ENCODE results near the gene DSTN.

DSTN gene

DNA sequence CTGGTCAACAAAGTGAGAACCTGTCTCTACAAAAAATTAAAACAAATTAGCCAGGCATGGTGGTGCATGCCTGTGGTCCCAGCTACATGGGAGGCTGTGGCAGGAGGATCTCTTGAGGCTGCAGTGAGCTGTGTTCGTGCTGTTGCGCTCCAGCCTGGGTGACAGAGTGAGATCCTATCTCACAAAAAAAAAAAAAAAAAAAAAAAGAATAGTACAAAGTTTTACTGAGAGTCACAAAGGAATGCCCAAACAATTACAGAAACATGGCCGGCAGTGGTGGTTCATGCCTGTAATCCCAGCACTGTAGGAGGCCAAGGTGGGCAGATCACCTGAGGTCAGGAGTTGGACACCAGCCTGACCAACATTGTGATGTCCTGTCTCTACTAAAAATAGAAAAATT is 14.8 kb upstream of the DSTN start:
- DNase-seq = no peak

GRCh38 chr20:17556837-17557674 is 12.8 kb upstream of the DSTN start:
- no peak for DNase-seq

- no peak for DNase-seq
Measured at GRCh38 chr20:17557675-17558006, 12.2 kb upstream of the DSTN start.

DNA sequence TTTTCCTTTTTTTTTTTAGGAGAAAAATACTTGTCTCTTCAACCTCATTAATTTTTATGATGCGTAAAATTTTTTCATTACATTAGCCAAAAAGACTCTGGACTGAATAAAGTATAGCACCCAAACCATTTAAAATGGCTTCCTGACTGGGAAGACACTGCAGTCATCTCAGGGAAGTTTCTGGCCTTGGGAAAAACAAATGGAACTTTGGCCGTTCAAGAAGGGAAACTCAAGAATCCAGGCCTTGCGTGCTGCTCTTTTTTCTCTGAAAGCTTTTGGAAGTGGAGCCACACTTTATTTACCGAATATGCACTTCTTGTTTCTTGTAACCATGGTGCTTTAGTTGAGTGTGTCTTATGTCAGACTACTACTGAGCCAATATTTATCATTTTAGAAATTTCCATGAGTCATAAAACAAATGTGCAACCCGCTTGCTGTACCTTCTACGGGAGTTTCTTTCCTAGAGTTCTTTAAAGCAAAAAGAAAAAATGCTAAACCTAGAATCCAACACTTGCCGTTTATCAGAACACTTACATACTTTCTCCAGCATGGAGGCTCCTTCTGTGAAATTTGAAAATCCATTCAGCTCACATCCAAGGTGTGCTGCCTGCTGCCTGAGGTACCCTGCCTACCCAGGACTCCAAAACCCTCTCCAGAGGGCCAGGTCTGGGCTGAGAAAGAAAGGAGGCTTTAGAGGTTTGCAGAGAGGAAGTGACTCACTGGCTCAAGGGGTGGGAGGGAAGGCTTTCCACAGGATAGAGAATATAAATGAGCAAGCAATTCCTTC is 11.5 kb upstream of the DSTN start:
- no peak for DNase-seq

DNA sequence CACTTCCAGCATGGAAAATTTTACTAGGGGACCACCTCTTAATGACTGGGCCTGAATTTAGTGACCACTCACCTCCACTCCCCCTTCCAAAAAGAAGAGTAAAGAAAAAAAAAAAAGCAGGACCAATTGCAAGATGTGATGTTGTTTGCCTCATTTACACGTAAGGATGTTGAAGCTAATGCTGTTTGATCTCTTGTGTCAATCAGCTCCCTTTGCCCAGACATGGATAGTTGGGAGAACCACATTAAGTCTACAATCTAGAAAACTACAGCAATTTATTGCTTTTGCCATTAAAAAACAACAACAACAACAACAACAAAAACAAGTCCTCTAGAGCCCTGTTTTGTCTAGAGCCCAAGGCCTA is 11.0 kb upstream of the DSTN start:
- no peak for DNase-seq

DNA sequence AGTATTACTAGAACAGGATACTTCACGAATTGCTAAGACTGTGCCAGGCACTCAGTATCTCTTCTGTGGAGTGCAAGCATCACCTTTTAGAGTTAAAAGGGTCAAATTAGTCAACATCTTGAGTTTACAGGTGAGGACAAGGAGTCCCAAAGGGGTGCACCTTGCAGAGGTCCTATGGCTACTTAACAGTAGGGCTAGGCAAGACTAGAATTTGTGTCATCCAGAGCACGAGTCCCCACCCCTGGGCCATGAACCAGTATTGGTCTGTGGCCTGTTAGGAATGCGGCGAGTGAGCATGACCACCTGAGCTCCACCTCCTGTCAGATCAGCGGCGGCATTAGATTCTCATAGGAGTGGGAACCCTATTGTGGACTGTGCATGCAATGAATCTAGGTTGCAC is 10.5 kb upstream of the DSTN start:
- no peak for DNase-seq

GRCh38 chr20:17560344-17561074 is 9.4 kb upstream of the DSTN start:
- no peak for DNase-seq

DNA sequence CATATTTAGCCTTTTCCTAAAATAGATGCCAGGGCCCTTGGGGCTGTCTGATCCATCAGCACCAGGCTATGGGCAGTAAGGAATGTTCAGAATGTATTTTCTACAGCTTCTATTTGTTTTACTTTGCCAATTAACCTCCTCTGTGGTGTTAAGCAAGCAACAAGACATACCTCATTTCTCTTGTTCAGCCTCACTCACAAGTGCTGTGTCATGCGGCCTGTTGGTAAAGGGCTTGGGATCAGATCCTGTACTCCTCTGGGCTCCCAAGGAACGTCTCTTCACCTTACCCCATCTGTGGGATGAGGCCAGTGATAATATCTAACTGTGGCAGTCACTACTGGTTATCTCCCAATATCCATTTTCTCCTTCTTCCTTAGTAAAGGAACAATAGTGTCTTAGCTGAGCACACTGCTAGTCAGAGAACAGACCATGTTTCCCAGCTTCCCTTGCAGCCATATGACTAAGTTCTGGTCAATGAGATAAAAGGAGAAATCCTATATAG is 7.0 kb upstream of the DSTN start:
- DNase-seq = no peak

DNA sequence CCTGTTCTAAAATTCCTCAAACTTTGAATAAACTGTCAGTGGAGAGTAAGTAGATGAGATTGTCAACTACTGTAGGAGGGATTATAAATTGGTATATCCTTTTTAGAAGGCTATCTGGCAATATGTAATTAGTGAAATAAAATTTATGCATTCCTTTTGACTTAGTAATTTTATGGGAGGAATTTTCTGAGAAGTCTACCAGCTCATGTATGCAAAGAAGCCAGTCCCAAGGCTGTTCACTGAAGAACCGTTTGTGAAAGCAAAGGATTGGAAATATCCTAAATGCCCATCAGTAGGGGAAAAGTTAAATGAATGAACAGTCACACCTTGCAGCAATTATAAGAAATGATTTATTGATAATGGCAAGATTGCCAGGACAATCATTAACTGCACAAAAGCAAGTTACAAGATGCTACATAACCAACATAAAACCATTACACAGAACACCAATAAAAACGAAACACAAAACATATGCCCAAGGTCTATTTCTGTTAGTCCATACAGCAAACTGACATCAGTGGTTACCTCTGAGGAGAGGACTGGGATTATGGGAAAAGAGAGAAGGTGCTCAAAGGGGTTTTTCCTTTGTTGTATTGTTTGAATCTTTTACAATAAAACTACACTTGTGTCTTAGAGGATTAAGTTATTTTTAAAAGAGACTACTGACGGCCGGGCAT is 4.6 kb upstream of the DSTN start:
- no peak for DNase-seq

GRCh38 chr20:17566345-17566744 is 3.5 kb upstream of the DSTN start:
- no peak for DNase-seq

DNA sequence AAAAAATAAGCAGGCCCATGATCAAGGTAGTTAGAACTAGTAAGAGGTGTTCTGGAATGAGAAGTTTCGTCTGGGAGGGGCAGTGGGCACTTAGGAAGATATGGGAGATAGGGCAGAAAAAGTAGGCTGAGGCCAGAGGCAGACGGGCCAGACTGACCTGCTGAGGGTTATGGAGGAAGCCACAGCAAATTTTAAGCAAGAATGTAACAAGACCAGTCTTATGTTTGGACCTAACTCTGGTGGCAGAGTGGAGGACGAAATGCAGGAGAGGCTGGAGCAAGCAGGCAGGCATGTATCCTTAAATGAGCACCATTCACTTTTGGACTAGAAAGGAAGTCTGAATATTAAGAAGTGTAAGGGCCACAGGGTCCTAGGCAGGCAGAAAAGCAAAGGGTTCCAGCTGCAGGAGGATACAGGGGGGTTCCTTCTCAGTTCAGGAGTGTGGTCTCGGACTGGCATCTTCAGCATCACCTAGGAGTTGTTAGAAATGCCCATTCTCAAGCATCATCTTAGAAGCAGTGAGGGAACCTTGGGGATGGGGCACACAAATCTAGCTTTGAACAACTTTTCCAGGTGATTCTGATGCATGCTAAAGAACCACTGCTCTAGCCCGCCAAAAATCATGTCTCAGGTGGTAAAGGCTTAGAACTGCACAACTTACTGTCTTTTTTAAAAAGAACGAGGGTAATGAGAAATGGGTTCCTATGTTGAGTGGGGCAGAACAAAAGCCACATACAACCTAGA is 1.7 kb upstream of the DSTN start:
- DNase-seq = no peak

- no peak for DNase-seq
Measured at GRCh38 chr20:17568972-17569521, 828 bp upstream of the DSTN start.

DNA sequence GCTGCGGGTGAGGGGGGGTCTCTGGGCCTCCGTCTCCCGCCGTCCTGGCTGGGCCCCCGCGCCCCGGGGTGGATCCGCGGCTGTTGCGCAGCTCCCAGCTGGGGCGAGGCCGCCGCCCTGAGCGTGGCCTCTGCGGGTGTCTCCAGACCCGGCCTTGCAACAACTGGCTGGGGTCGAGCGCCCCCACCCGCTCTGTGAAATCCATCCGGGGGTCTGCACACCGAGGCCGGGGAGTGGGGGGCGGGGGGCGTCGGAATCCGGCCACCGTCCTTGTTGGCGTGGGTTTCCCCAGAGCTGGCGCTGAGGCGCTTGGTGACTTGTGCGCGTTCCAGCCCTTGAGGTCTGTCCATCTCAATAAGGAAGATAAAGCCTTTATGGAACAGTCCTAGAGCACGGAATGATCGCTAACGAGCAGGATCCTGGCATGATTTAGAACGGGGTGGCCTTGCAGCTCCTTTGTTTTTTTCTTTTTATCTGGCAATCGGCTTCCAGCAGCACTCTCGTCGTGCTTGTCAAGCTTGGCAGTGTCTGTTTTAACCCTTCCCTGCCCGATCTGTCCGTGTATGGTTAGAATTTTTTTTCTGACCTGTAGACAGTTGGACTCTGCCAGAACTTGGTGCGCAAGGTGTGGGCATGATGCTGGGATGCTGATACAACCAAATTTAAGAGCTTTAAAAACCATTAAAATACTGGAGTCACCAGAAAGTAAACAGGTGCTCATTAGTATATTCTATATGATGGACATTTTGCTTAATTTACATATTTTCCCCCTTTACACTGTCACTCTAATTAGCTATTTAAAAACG is 675 bp downstream of the DSTN start:
- no peak for DNase-seq

GRCh38 chr20:17571153-17571527 is 1.3 kb downstream of the DSTN start:
- DNase-seq = no peak

- no peak for DNase-seq
Measured at GRCh38 chr20:17572034-17572638, 2.3 kb downstream of the DSTN start.

- no peak for DNase-seq
Measured at GRCh38 chr20:17573463-17573862, 3.6 kb downstream of the DSTN start.

GRCh38 chr20:17576215-17576614 is 6.3 kb downstream of the DSTN start:
- no peak for DNase-seq

DNA sequence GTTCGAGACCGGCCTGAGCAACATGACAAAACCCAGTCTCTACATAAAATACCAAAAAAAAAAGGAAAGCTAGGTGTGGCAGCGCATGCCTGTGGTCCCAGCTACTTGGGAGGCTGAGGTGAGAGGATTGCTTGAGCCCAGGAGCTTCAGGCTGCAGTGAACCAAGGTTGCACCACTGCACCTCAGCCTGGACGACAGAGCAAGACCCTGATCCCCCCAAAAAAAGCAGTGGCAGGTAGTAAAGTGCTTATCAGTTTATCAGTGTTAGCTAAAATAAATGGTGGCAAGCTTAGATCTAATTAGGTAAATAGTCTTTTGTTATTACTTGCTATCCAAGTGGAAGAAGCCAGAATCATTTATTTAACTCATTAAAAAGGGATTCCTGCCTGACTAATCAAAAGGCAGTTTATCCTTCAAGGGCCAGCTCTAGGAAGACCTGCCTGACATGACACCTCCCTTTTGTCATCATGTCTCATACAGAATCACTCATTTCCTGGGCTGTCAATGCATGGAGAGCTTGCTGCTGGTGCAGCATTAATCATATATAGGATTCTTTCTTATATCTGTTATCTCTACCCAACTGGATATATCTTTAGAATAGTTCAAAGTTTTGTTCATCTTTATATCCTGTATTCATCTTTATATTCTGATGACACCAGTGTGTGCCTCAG is 9.6 kb downstream of the DSTN start:
- DNase-seq = no peak

DNA sequence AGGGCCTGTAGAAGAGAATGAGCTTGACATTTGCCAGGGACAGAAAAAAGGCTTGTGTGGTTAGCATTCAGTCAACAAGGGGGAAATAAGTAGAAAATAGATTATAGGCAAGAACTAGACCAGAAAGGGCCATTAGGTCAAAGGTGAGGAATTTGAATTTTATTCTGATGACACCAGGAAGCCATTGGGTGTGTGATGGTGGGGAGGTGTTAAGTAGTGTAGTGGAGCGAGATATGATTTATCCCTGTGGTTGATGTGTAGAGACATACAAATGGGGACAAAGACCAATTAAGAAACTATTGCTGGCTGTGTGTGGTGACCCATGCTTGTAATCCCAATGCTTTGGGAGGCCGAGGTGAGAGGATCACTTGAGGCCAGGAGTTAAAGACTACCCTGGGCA is 11.0 kb downstream of the DSTN start:
- no peak for DNase-seq

DNA sequence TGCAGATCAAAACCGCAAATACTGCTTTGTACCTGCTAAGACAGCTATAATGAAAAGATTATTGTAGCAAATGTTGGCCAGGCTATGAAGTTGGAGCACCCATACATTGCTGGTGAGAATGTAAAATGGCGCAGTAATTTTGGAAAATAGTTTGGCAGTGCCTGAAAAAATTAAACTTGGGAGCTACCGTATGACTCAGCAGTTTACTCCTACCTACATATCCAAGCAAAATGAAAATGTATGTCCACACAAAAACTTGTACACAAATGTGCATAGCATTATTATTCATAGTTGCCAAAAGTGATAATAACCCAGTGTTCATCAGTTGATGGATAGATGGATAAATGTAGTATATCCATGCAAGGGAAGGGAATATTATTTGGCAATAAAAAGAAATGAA is 13.3 kb downstream of the DSTN start:
- DNase-seq = no peak
